Chondrocyte (in vitro differentiated cells): Measurements from ENCODE around the gene MMD2. TPM values are rescaled to one million over a fixed set of nuclear protein-coding genes. Genes with fewer than 3 reads are reported as not detected.

Source experiments
- DNase-seq: peaks from one replicate; pipeline ENCODE4 v3.0.0; 2021; ENCODE audit warnings: mixed read lengths, low spot score
- H3K27ac Mint-ChIP-seq: one replicate; pipeline ENCODE4 v1.8.0; 2021; ENCODE audit warnings: mild to moderate bottlenecking, moderate library complexity, mixed read lengths; ENCODE audit not compliant: unreplicated experiment
- H3K27me3 Mint-ChIP-seq: 2 replicates; pipeline ENCODE4 v1.8.0; 2021; ENCODE audit warnings: low read depth, mixed read lengths
- H3K36me3 Mint-ChIP-seq: 2 replicates; pipeline ENCODE4 v1.8.0; 2021; ENCODE audit warnings: low read depth, mixed read lengths
- H3K4me1 Mint-ChIP-seq: 2 replicates; pipeline ENCODE4 v1.8.0; 2021; ENCODE audit warnings: low read depth, mild to moderate bottlenecking, mixed read lengths
- H3K4me3 Mint-ChIP-seq: one replicate; pipeline ENCODE4 v1.8.0; 2021; ENCODE audit warnings: mild to moderate bottlenecking, moderate library complexity, mixed read lengths; ENCODE audit not compliant: unreplicated experiment
- H3K9me3 Mint-ChIP-seq: 2 replicates; pipeline ENCODE4 v1.8.0; 2021; ENCODE audit warnings: low read depth, mixed read lengths
- CTCF ChIP-seq: fragments of 200-600 bp; sonication (generic); IDR thresholded peaks from 2 replicates; pipeline ENCODE4 v1.5.0; 2021; ENCODE audit warnings: antibody characterized with exemption, mild to moderate bottlenecking, moderate library complexity
- total RNA-seq: library from RNA; stranded (reverse); gene quantifications from 3 replicates; pipeline ENCODE4 v1.2.1, GENCODE V29; 2021

The MMD2 gene
- total RNA-seq, 1 donor from 2014 or later = not detected

- Mint-ChIP-seq H3K36me3 (no peaks in the 10 kb centered on the region), H3K4me3 (no peak overlapping the region)
Measured at GRCh38 chr7:4911111-4911828, 47.7 kb downstream of the MMD2 start.

DNA sequence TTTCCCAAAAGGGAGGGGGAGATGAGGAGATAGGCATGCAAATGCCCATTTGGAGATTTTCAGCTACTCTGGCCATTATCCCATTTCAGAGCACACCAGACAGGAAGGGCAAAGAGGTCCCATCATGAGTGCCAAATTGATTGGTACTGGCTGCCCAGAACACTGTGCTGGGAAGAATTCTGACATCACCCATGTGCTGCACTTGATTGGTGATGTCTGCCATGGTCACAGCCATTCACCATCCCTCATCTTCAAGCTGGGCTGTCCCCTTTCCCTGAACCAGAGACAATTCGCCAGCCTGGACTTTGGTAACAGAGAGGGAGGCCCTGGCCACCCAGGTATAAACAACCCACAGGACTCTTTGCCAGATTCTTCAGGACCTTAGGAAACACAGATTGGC, 52.3 kb downstream of the MMD2 start:
- no peak for TF ChIP-seq CTCF
- Mint-ChIP-seq H3K27me3 (peaks cover 24% of the 10 kb centered on the region), H3K36me3 (no peaks in the 10 kb centered on the region)

More at GRCh38 chr7:4911111-4911828, 47.7 kb downstream of the MMD2 start:
- Mint-ChIP-seq H3K27me3 (no peaks in the 10 kb centered on the region), H3K4me1 (no peaks in the 10 kb centered on the region), H3K9me3 (no peaks in the 10 kb centered on the region), H3K27ac (no peak overlapping the region)
- DNase-seq = no peak
- no peak for TF ChIP-seq CTCF

GRCh38 chr7:4905171-4905570, 53.8 kb downstream of the MMD2 start:
- Mint-ChIP-seq H3K36me3 (no peaks in the 10 kb centered on the region), H3K4me1 (no peaks in the 10 kb centered on the region), H3K27me3 (peaks cover 24% of the 10 kb centered on the region), H3K4me3 (no peak overlapping the region), H3K27ac (no peak overlapping the region), H3K9me3 (no peaks in the 10 kb centered on the region)
- no peak for DNase-seq
- no peak for TF ChIP-seq CTCF

More for the DNA sequence above, 52.3 kb downstream of the MMD2 start:
- DNase-seq = no peak
- H3K27ac Mint-ChIP-seq = no peak overlapping the region
- no peak overlapping the region for H3K4me3 Mint-ChIP-seq
- H3K4me1 Mint-ChIP-seq = no peaks in the 10 kb centered on the region
- no peaks in the 10 kb centered on the region for H3K9me3 Mint-ChIP-seq

- no peak for DNase-seq
- TF ChIP-seq CTCF = no peak
- no peaks in the 10 kb centered on the region for H3K9me3 Mint-ChIP-seq
- H3K36me3 Mint-ChIP-seq = no peaks in the 10 kb centered on the region
- no peak overlapping the region for H3K4me3 Mint-ChIP-seq
- no peaks in the 10 kb centered on the region for H3K4me1 Mint-ChIP-seq
- H3K27me3 Mint-ChIP-seq = peaks cover 24% of the 10 kb centered on the region
- no peak overlapping the region for H3K27ac Mint-ChIP-seq
Measured at GRCh38 chr7:4904346-4904745, 54.6 kb downstream of the MMD2 start.

GRCh38 chr7:4895766-4896165, 63.2 kb downstream of the MMD2 start:
- H3K4me1 Mint-ChIP-seq = no peaks in the 10 kb centered on the region
- H3K36me3 Mint-ChIP-seq = no peaks in the 10 kb centered on the region
- DNase-seq = no peak
- no peak for TF ChIP-seq CTCF
- H3K27me3 Mint-ChIP-seq = peaks cover 2% of the 10 kb centered on the region
- H3K9me3 Mint-ChIP-seq = peaks cover 6% of the 10 kb centered on the region
- no peak overlapping the region for H3K4me3 Mint-ChIP-seq
- H3K27ac Mint-ChIP-seq = no peak overlapping the region
